Astrocyte of the spinal cord (primary cell): ENCODE results near the gene ZNF592.

Source experiments
- DNase-seq: peaks from one replicate; pipeline ENCODE4 v3.0.0; 2011; ENCODE audit warnings: low read depth, low spot score
- H3K4me3 ChIP-seq: 2 replicates; pipeline ENCODE4 v1.5.1; 2011; ENCODE audit warnings: low read depth, mild to moderate bottlenecking, low read length, moderate library complexity
- in situ Hi-C: cut with HindIII; loops from 2 replicates; pipeline ENCODE4 v1.10.0; 2017; ENCODE audit warnings: low sequenced_read_pairs
- TF ChIP-seq, protein P1 (sequence below): IDR thresholded peaks from 2 replicates; pipeline ENCODE4 v1.5.1; 2012; ENCODE audit warnings: low read depth, mild to moderate bottlenecking, low read length, inconsistent platforms

The ZNF592 gene

DNA sequence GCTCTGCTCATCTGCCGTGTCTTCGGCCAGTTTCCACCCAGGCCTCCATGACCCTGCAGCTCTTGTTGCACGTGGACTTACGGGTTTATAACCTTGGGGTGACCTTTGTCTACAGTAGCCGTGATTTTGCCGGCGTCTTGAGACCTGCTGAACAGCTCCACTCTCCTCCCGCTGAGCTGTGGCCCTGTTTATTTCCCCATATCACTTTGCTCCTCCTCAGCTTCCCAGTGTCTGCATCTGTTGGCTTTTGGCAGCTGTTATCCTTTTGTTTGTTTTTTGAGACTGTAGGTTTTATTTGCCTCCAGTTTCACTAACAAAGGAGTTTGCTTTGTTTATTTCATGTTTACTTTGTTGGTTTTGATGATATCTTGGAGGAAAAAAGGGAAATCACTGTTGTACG is 106.7 kb downstream of the ZNF592 start:
- no peak for DNase-seq
- TF ChIP-seq, protein P1, sequence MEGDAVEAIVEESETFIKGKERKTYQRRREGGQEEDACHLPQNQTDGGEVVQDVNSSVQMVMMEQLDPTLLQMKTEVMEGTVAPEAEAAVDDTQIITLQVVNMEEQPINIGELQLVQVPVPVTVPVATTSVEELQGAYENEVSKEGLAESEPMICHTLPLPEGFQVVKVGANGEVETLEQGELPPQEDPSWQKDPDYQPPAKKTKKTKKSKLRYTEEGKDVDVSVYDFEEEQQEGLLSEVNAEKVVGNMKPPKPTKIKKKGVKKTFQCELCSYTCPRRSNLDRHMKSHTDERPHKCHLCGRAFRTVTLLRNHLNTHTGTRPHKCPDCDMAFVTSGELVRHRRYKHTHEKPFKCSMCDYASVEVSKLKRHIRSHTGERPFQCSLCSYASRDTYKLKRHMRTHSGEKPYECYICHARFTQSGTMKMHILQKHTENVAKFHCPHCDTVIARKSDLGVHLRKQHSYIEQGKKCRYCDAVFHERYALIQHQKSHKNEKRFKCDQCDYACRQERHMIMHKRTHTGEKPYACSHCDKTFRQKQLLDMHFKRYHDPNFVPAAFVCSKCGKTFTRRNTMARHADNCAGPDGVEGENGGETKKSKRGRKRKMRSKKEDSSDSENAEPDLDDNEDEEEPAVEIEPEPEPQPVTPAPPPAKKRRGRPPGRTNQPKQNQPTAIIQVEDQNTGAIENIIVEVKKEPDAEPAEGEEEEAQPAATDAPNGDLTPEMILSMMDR: no peak
- in situ Hi-C loops: no loop called here
- H3K4me3 ChIP-seq: no peak overlapping the region

DNA sequence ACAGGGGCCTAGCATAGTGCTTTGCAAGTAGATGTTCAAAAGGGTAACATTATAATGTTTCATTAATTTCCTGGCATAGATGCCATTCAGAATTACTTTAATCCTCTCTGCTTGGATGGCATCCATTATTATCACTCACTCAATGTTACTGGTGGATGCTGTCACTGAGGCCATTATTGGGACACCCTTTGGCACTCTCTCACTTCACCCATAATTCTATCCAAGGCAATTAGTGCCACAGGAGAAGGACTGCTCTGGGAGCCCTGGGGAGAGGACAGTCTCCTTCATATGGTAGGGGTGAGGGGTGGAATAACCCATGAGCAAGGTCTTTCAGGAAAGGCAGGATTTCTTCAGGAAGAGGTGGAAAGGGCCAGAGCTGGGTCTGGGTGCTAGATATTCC is 107.4 kb downstream of the ZNF592 start:
- in situ Hi-C loops: no loop called here
- DNase-seq: no peak
- TF ChIP-seq, protein P1: no peak

More for the DNA sequence above, 107.4 kb downstream of the ZNF592 start:
- H3K4me3 ChIP-seq: no peak overlapping the region
